HT1080 (cell line): ENCODE results near the gene MPHOSPH8. TPM values are rescaled to one million over a fixed set of nuclear protein-coding genes. Genes with fewer than 3 reads are reported as not detected.
"Not testable (repeated sequence)": the region's sequence is repeated elsewhere in the genome, so short reads cannot be mapped to it uniquely, and the experiment has no call there.

Experiments used
- DNase-seq: peaks from one replicate; pipeline ENCODE4 v3.0.0-alpha.2; 2015; ENCODE audit warnings: low read depth
- total RNA-seq: library from RNA; depleted of rRNA; stranded (reverse); fragments of >200 nt; shearing (Covaris generic); gene quantifications from 2 replicates; pipeline ENCODE4 v1.2.3, GENCODE V29; 2014

MPHOSPH8 gene
- total RNA-seq, 1 experiment from 2014 or later: 8.4 TPM

- no peak for DNase-seq
Measured at GRCh38 chr13:19622193-19622592, 11.3 kb upstream of the MPHOSPH8 start.

- no peak for DNase-seq
Measured at GRCh38 chr13:19624265-19624664, 9.2 kb upstream of the MPHOSPH8 start.

- no peak for DNase-seq
Measured at GRCh38 chr13:19632915-19633478, 462 bp upstream of the MPHOSPH8 start.

- DNase-seq: peak; percentile 39
Measured at GRCh38 chr13:19634256-19634740, 839 bp downstream of the MPHOSPH8 start.

- not testable (repeated sequence) for DNase-seq
Measured at GRCh38 chr13:19635926-19636325, 2.5 kb downstream of the MPHOSPH8 start.

GRCh38 chr13:19643652-19644051, 10.2 kb downstream of the MPHOSPH8 start:
- DNase-seq: no peak

- DNase-seq: no peak
Measured at GRCh38 chr13:19645000-19645399, 11.5 kb downstream of the MPHOSPH8 start.

GRCh38 chr13:19646063-19646462, 12.6 kb downstream of the MPHOSPH8 start:
- no peak for DNase-seq

GRCh38 chr13:19650742-19651141, 17.3 kb downstream of the MPHOSPH8 start:
- no peak for DNase-seq

GRCh38 chr13:19657872-19658591, 24.6 kb downstream of the MPHOSPH8 start:
- DNase-seq: no peak

- DNase-seq: no peak
Measured at GRCh38 chr13:19658831-19659230, 25.4 kb downstream of the MPHOSPH8 start.

- DNase-seq: no peak
Measured at GRCh38 chr13:19661126-19661525, 27.7 kb downstream of the MPHOSPH8 start.

GRCh38 chr13:19661561-19661960, 28.1 kb downstream of the MPHOSPH8 start:
- no peak for DNase-seq

- no peak for DNase-seq
Measured at GRCh38 chr13:19663416-19663979, 30.0 kb downstream of the MPHOSPH8 start.

GRCh38 chr13:19664481-19665230, 31.2 kb downstream of the MPHOSPH8 start:
- no peak for DNase-seq

- no peak for DNase-seq
Measured at GRCh38 chr13:19665427-19665859, 32.0 kb downstream of the MPHOSPH8 start.

GRCh38 chr13:19668778-19669177, 35.3 kb downstream of the MPHOSPH8 start:
- DNase-seq: no peak

- DNase-seq: no peak
Measured at GRCh38 chr13:19670147-19670546, 36.7 kb downstream of the MPHOSPH8 start.

- DNase-seq: no peak
Measured at GRCh38 chr13:19672990-19673389, 39.5 kb downstream of the MPHOSPH8 start.

- DNase-seq: no peak
Measured at GRCh38 chr13:19673473-19674430, 40.3 kb downstream of the MPHOSPH8 start.

GRCh38 chr13:19674898-19675297, 41.4 kb downstream of the MPHOSPH8 start:
- no peak for DNase-seq
